Measurements from ENCODE around the gene RAD18.

RAD18 gene

GRCh38 chr3:8856721-8857120, 106.6 kb downstream of the RAD18 start:
- DNase-seq = no peak

- no peak for DNase-seq
Measured at GRCh38 chr3:8856071-8856470, 107.2 kb downstream of the RAD18 start.

DNA sequence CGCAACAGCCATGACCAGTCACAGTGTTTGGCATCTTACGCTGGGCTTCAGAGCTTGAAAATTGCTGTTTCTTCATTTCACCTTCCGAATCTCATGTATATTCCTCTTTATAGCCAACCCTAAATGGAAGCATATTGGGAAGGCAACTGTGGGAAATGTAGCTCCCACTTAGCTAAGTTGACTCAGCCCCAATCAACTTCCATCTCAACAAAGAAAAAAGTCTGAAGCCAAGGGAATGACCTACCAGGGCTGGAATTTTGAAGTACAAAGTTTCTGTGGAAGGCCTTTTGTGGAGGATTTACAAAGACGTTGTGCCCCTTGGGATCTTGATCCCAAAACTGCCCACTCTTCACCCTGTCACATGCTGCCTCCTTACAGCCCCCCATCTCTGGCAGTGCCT, 108.6 kb downstream of the RAD18 start:
- DNase-seq = no peak

- DNase-seq = no peak
Measured at GRCh38 chr3:8853081-8853480, 110.2 kb downstream of the RAD18 start.

DNA sequence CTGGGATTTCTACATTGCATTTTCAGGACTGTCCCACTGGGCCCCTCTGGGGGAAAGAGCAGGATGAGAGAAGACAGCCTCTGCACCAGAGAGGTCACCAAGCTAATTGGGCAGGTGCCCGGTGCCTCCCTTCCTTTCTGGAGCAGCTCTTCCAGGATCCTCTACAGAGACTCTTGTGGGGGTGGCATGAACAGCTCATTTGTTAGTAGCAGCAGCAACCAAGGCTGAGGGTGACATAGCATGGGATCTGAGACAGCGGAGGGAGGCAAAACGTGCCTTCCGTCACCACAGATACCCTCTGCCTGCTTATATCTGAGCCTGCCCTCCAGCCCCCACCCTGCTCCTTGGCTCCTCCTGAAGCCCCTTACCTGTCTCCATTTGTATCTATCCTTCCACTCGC, 110.8 kb downstream of the RAD18 start:
- DNase-seq = no peak

- DNase-seq = no peak
Measured at GRCh38 chr3:8851703-8852102, 111.6 kb downstream of the RAD18 start.

- no peak for DNase-seq
Measured at GRCh38 chr3:8848696-8849131, 114.6 kb downstream of the RAD18 start.

DNA sequence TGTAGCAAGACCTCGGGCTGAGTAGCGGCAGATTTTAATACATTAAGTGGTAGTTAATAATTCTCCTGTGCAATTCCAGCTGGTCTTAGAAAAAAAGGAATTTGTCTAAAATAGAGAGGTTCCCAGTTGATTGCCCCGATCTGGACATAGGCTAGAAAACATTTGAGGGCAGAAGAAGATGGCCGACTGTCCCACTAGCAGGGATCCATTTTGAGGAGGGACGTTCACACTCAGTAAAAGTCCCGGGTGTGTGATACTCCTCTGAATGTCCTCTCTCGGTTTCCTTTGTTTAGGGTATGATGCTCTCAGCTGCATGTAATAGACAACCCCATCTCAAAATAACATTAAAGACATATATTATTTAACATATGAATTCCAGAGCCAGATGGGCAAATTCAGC, 116.0 kb downstream of the RAD18 start:
- DNase-seq = no peak

DNA sequence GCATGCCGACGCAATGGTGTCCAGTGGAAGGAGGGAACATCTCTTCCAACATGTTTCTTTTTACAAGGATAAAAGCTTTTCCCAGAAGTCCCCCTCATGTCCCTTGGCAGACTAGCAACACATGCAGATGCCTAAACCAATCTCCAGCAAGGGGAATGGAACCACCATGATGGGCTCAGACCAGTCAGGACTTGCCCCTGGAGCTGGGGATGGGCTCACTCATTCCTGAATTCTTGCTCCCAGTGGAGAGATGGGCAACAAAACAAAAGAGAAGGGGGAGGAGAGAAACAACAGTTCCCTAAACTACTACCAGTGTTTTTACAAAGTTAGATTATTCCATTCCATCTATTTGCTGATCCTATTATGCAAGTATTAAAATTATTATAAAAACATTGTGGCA, 117.1 kb downstream of the RAD18 start:
- DNase-seq = no peak

DNA sequence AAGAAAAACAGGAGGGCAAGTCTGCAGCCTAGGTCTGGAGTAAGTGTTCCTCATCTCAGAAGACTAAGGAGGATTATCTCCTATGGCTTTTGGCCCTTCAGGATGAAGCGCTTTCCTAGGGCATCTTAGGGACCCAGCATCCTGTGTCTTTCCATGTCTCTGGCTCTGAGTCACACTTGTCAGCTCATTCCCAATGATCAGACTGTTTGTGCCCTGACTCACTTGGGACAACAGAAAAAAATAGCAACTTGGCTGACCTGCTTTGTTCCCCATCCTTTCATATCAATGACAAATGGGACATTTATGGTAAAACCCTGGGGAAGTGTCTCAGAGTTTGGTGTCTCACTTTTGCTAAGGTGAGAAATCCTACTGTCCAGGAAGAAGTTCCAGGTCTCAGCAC, 117.6 kb downstream of the RAD18 start:
- no peak for DNase-seq

DNA sequence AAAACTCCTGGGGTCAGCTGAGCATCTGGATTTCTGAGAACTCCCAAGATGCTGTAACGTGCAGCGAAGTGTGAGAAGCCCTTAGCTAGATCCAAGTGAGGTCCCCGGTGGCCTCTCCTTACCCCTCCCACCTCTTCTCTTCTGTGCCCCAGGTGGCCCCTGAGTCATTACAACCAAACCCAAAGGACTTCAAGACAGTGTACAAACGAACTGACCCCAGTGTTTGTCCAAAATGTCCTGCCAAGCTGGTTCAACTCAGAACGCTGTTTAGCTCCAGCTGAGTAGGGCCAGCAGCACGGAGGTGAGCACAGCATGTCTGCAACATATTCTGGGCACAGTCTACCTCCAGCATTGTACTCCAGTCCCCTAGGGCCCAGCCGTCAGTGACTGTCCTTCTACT, 119.9 kb downstream of the RAD18 start:
- DNase-seq = no peak

GRCh38 chr3:8842293-8842692, 121.0 kb downstream of the RAD18 start:
- DNase-seq = no peak

GRCh38 chr3:8841472-8841871, 121.8 kb downstream of the RAD18 start:
- no peak for DNase-seq

DNA sequence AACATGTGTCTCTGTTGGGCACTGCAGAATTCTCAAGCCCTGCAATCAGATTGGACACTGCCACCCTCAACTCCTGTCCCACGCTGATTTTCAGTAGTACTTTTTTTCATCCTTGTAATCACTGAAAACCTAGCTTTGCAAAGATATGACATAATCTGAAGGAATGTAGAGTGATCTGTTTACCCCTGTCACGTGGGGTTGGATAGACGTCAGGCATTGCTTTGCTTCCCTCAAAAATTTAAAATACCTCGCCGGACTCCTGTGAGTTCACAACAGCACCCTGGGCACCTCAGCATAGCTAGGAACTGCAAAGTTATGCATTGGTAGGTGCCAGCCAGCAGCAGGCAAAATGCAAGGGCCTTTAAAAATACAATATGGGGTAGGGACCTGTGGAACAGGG, 122.7 kb downstream of the RAD18 start:
- DNase-seq = no peak

- DNase-seq = no peak
Measured at GRCh38 chr3:8839607-8840325, 123.5 kb downstream of the RAD18 start.

DNA sequence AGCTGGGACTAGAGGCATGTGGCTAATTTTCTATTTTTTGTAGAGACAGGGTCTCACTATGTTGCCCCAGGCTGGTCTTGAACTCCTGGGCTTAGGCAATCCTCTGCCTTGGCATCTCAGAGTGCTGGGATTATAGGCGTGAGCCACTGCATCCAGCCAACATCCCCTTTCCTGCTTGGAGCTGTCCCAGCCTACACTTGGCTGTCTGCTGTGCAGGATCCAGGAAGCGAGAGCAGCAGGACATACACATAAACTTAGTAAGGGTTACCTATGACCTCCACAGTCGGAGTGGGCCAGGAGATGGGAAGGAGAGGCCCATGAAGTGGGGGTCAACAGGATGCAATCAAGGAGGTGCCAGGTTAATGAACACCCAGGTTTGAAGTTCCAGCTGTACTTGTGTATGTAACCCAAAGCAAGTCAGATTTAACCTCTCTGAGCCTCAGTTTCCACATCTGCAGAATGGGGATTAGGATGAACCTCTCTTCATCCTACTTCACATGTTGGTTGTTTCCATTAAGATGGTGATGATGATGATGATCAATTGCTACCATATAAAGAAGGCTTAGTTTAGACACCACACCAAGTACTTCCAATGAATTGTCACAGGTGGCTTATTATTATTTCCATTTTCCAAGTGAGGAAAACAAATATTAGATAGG, 124.4 kb downstream of the RAD18 start:
- no peak for DNase-seq

- no peak for DNase-seq
Measured at GRCh38 chr3:8838234-8838633, 125.0 kb downstream of the RAD18 start.

DNA sequence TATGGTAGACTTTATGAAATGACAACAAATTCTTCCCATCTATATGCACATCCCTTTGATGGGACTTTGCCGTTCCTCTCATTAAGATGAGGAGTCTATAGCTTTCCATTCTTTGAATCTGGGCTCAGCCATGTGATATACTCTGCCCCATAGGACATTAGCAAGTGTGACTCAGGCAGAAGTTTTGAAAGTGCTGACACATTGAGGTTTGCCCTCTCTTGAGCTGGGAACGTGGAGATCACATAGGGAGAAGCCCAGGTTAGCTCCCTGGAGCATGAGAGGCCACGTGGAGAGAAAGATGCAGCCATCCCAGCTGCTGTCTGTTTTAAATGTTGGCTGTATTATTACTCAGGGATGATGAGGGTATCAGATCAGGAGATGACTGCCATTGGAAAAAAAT, 126.1 kb downstream of the RAD18 start:
- DNase-seq = no peak

DNA sequence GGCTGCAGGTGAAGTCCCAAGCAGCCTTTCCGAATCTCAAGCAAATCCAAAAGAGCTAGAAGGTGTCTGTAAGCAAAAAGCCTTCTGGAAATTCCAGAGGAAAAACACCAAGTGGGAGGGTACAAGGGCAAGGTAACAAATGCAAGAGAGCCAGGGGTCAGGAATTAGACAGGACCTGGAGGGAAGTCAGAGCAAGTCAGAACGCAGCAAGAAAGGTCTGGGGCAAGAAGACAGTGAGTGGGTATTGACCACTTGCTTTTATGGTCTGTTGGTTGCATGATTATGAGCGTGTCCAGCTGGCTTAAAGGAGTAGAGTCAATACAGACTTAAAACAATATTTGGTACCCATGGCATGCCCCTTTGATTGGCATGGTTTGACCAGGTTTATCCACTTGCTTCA, 127.2 kb downstream of the RAD18 start:
- no peak for DNase-seq

DNA sequence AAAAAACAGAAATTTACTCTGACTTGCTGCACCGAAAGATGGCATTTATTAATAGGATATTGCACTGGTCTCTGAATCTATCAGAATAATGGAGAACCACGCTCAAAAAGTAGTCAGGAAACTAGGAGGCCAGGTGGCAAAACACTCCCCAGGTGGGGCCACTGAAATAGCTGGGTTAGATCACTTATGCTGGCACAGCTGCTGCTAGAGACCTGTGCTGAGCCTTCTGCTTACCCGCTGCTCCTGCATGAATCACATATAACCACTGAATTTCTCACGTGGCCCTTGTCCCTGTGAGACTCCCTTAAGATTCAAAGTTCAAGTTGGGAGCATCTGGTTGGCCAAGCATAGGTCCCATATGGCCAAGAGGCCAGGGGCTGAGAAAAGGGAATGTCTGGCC, 127.9 kb downstream of the RAD18 start:
- DNase-seq = no peak

GRCh38 chr3:8834974-8835373, 128.3 kb downstream of the RAD18 start:
- no peak for DNase-seq

DNA sequence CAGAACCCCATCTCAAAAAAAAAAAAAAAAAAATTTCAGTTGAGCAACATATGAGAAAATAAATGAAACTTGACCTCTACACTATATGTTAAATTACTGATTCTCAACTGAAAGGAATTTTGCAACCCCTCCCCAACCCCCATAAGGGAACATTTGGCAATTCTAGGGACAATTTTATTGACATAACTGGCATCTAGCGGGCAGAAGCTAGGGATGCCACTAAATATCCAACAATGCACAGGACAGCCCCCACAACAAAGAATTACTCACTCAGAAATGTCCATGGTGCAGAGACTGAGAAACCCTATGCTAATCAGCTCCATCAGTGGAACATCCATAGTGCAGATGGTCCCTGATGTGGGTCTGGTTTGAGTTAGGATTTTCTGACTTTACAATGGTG, 135.6 kb downstream of the RAD18 start:
- no peak for DNase-seq

All from stimulated activated CD4-positive, alpha-beta T cell treated with anti-CD3 and anti-CD28 coated beads, Interleukin-15, amount 100 ng/mL, for 24 hours (primary cell).